ENCODE data around the gene CYP26B1.
"Not testable (repeated sequence)": the region's sequence is repeated elsewhere in the genome, so short reads cannot be mapped to it uniquely, and the experiment has no call there.

The CYP26B1 gene

DNA sequence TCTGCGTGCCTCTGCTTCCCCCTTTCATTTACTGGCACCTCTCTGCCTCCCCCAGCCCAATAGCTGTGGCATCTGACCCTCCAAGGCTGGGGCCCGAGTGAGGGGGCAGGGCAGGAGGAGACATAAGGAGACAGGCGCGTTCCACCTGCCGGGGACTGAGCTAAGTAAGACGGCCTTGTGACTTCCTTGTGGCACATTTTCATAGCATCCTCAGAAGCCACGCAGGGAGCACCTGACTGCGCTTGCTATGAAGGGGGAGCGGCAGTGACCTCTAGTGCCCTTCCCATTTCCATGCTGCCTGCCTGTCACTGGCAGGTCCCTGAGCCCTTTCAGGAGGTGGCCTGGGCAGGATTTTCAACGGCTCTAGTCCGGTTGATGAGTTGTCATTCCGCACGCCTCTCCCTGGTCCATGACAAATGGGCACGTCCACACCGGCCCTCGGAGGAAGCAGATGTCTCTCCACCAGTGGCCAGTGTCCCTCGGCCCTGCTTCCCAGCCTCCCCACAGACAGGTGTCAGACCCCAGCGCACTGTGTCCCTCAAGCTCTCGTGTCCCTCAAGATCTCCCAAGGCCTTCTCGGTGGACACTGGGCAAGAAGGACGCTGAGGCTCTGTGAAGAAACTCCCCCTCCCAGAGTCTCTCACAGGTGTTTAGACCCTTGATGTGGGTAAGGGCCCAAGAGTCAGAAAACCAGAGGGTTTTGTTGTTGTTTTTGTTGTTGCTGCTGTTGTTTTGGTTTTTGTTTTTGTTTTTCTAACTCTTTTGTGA lies 42.7 kb downstream of the CYP26B1 start:
- no peak for DNase-seq

GRCh38 chr2:72103690-72104089 lies 44.0 kb downstream of the CYP26B1 start:
- no peak for DNase-seq

DNA sequence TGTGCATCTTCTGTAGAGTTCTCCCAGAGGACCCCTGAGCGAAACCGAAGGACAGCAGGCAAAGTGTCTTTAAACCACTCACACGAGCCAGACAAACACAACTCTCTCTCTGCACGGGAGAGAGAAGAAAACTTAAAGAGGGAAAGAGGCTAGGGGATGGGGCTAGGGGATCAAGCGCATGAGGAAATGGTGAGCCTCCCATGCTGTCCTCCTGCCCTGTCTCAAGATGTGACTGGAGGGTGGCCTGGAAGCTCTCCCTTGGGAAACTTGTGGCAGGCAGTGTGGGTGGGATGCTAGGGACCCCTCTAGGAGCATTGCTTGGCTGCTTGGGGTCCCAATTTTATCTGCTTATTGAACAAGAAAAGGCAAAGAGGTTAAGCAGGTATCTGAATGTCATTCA lies 44.5 kb downstream of the CYP26B1 start:
- DNase-seq, result no peak

DNA sequence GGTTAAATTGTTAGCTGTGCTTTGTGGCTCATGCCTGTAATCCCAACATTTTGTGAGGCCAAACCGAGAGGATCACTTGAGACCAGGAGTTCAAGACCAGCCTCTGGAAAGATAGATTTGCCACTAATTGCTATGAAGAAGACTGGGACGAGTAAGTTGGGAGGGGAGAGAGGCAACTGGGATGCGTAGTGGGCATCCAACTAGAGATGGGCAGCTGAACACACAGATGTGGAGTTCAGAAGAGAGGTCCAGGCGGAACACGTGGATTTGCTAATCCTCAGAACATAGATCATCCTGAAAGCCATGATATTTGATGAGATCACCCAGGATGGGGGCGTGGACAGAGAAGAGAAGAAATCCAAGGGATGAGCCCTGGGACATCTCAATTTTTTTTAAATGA lies 48.7 kb downstream of the CYP26B1 start:
- no peak for DNase-seq

DNA sequence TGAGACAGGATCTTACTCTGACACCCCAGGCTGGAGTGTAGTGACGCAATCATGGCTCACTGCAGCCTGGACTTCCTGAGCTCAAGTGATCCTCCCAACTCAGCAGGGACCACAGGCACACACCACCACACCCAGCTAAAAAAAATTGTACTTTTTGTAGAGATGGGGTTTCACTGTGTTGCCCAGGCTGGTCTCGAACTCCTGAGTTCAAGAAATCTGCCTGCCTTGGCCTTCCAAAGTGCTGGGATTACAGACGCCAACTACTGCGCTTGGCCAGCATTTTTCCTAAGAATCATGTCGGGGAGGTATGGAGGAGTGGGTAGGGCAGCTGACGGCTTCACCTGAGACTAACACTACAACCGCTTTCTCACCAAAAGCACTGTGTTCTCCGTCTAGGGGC lies 50.4 kb downstream of the CYP26B1 start:
- DNase-seq, result no peak

DNA sequence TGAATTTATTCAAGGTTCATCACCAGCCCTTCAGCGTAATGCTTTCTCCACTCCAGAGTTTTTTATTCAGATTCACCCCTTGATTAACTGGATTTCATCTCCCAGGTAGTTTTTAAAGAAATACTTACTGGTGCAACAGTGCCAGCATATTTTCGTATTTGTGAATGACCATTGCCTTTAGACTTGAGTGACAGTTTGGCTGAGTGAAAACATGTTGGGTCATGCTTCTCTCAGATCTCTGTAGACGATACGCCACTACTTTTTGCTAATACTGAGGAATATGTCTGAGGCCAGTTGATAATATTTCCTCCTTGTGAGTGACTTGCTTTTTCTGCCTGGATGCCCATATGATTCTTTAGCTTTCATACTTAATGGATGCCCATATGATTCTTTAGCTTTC lies 51.5 kb downstream of the CYP26B1 start:
- DNase-seq, result no peak

- DNase-seq, result peak; percentile 7
These were observed 52.3 kb downstream of the CYP26B1 start for GRCh38 chr2:72095364-72095763.

- DNase-seq, result no peak
These were observed 53.0 kb downstream of the CYP26B1 start for GRCh38 chr2:72094701-72095100.

DNA sequence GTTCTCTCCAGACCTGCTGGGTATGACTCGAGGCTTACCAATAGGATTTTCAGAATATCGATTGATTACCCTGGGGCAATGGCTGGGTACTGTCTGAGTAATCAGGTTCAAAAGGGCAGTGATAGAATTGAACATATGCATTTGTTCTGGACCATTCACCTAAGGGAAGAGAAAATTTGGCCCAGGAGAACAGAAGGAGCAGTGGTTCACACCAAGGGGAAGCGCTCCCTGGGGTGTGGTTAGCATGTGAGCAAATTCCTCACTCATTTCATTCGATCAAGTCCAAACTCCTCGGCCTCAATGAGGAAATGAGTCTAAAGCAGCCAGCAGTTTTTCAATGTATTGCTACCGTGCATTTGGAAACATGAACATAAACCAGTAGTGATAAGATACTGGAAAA lies 55.6 kb downstream of the CYP26B1 start:
- no peak for DNase-seq

- no peak for DNase-seq
These were observed 56.7 kb downstream of the CYP26B1 start for GRCh38 chr2:72090781-72091482.

GRCh38 chr2:72090271-72090720 lies 57.4 kb downstream of the CYP26B1 start:
- no peak for DNase-seq

DNA sequence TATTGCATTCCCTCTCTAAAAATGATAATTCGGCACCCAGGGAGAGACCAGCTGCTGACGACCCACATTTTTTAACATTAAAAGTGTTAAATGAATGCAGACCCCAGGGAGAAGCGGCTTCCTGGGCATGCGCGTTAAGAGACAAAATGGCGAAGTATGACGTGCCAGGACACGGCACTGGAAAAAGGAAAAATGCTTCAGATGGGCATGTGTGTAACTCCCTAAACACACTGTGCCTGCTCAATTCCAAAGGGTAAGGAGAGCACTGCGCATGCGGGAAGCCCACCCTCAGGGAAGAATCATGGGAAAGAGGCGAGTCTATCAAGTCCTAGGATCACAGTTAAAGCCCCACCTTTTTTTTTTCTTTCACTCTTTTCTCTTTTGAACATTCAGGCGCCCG lies 58.1 kb downstream of the CYP26B1 start:
- DNase-seq, result no peak

- no peak for DNase-seq
These were observed 58.6 kb downstream of the CYP26B1 start for GRCh38 chr2:72089028-72089427.

DNA sequence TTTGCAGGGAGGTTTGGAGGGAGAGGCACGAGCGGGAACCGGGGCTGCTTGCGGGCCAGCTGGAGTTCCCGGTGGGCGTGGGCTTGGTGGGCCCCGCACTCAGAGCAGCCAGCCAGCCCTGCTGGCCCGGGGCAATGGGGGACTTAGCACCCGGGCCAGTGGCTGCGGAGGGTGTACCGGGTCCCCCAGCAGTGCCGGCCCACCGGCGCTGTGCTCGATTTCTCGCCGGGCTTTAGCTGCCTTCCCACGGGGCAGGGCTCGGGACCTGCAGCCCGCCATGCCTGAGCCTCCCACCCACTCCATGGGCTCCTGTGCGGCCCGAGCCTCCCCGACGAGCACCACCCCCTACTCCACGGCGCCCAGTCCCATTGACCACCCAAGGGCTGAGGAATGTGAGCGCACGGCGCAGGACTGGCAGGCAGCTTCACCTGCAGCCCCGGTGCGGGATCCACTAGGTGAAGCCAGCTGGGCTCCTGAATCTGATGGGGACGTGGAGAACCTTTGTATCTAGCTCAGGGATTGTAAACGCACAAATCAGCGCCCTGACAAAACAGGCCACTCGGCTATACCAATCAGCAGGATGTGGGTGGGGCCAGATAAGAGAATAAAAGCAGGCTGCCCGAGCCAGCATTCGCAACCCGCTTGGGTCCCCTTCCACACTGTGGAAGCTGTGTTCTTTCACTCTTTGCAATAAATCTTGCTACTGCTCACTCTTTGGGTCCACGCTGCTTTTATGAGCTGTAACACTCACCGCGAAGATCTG lies 60.6 kb downstream of the CYP26B1 start:
- DNase-seq, result not testable (repeated sequence)

- DNase-seq, result no peak
These were observed 62.1 kb downstream of the CYP26B1 start for GRCh38 chr2:72085513-72085912.

DNA sequence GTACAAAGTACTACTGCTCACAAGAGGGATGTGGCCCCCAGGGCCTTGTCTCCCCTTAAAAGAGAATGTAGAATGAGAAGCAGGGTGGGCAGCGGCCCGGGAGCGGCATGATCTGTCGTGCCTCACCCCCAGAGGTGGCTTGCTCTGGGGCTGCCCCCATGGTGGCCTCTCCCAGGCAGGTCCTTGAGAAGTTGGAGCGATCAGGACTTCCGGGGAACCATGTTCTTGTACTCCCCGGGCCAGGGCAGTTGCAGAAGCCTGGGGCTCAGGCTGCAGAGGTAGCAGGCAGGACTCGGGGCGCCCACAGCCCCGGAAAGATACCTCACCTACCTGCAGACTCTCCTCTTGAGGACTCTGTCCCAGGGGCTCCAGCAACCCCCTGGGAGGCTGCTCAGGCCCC lies 62.6 kb downstream of the CYP26B1 start:
- no peak for DNase-seq

GRCh38 chr2:72084584-72084976 lies 63.1 kb downstream of the CYP26B1 start:
- DNase-seq, result no peak

GRCh38 chr2:72083751-72084583 lies 63.7 kb downstream of the CYP26B1 start:
- DNase-seq, result no peak

GRCh38 chr2:72082887-72083286 lies 64.8 kb downstream of the CYP26B1 start:
- no peak for DNase-seq

DNA sequence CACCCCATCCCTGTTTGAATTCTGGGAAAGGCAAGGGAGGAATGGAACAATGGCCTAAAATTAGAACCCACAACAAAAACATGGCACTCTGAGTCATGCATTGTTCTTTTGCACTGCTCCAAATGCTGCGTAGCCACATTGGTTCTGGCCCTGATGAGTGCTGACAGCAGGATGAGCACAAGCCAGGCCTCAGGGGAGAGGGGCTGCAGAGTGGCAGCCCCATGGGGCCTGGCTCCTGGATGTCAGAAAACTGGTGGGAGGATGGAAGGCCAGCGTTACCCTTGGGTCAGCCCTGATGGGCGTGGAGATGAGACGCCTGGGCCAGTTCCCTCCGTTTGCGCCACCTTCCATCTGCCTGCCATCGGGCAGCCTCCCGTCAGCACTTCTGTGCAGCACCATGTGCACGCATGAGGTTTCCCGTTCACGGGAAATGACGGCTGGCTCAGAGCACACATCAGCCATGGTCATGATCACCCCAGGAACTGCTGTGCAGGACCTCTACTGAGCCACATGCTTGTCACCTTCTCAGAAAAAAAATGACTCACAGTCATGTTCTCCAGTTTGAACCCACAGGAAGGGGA lies 65.6 kb downstream of the CYP26B1 start:
- no peak for DNase-seq

GRCh38 chr2:72081451-72081850 lies 66.2 kb downstream of the CYP26B1 start:
- DNase-seq, result no peak

All from NCI-H1417 treated with DMSO at 0.1 percent for 48 hours (cell line).